Fibroblast of lung (primary cell): ENCODE results near the gene PLN.

ENCODE experiments used
- EZH2 ChIP-seq: IDR thresholded peaks from 2 replicates; pipeline ENCODE4 v1.5.1; 2012; ENCODE audit warnings: low read length, control low read depth, mild to moderate bottlenecking; ENCODE audit errors: missing control alignments
- TF ChIP-seq, protein P1 (sequence below), 2 donors: IDR thresholded peaks in 1 of 2; conservative IDR thresholded peaks in 1 of 2; 1 replicate in 1 of 2; 2 replicates in 1 of 2; pipeline ENCODE4 v1.5.1; 2011 to 2012; ENCODE audit warnings: low read length in 2 of 2, control low read depth in 1 of 2, inconsistent platforms in 1 of 2, low read depth in 1 of 2, mild to moderate bottlenecking in 1 of 2

DNA sequence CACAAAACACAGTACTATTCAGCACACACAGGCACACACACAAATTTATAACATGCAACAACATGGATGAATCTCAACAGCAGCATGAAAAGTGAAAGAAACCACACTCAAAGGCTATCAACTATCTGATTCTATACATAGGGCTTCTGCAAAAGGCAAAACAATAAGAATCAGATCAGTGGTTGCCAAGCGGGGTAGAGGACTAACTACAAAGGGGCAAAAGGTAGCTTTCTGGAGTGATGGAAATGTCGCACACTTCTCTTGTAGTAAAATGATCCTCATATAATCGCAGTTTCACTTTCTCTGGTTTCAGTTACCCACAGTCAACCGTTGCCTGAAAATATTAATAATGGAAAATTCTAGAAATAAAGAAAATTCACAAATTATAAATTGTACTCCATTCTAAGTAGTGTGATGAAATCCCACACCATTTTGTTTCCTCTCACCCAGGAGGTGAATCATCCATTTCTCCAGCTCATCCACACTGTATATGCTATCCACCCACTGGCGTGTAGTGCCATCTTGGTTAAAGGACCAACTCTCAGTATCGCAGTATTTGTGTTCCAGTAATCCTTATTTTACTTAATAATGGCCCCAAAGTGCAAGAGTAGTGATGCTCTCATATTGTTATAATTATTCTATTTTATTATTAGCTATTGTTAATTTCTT lies 12.8 kb upstream of the PLN start:
- TF ChIP-seq, protein P1, sequence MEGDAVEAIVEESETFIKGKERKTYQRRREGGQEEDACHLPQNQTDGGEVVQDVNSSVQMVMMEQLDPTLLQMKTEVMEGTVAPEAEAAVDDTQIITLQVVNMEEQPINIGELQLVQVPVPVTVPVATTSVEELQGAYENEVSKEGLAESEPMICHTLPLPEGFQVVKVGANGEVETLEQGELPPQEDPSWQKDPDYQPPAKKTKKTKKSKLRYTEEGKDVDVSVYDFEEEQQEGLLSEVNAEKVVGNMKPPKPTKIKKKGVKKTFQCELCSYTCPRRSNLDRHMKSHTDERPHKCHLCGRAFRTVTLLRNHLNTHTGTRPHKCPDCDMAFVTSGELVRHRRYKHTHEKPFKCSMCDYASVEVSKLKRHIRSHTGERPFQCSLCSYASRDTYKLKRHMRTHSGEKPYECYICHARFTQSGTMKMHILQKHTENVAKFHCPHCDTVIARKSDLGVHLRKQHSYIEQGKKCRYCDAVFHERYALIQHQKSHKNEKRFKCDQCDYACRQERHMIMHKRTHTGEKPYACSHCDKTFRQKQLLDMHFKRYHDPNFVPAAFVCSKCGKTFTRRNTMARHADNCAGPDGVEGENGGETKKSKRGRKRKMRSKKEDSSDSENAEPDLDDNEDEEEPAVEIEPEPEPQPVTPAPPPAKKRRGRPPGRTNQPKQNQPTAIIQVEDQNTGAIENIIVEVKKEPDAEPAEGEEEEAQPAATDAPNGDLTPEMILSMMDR (conservative IDR thresholded peaks at IDR 0.05 in 1 of 2, IDR thresholded peaks at IDR 0.05 in 1 of 2; ENCODE audit: low read depth in 1 of 2, low read length in 2 of 2) = no peak
- no peak for TF ChIP-seq EZH2
